ENCODE measurements around the gene CAMKK1. TPM values are rescaled to one million over a fixed set of nuclear protein-coding genes. Genes with fewer than 3 reads are reported as not detected.

Gene CAMKK1
- polyA plus RNA-seq, 1 donor (not counting 4 experiments of a cell fraction or from before 2014, with no cell fraction given), result 2.5 TPM

GRCh38 chr17:3915995-3916696 lies 23.3 kb upstream of the CAMKK1 start, which contains the start of gene P2RX1:
P2RX1 (minus strand) TSS chr17:3916465; CDS start chr17:3916225, 240 bp downstream.
- no peak within 1 kb of the TSS for H3K4me3 ChIP-seq (ENCODE audit: control insufficient read depth in 2 of 3, extremely low read depth in 1 of 3, insufficient read depth in 2 of 3, low read depth in 1 of 3, low read length in 3 of 3)
- no peaks in the 10 kb centered on the region for H4K20me1 ChIP-seq (ENCODE audit: control insufficient read depth, extremely low read depth, insufficient read depth, low read length)
- H2AFZ ChIP-seq (ENCODE audit: control insufficient read depth, low read length), result no peak within 1 kb of the TSS
- H3K9ac ChIP-seq (ENCODE audit: control insufficient read depth, extremely low read depth, insufficient read depth, low read length), result no peak within 1 kb of the TSS
- no peak within 1 kb of the TSS for H3K27ac ChIP-seq (ENCODE audit: control insufficient read depth, insufficient read depth, low read length)
- no peaks in the 10 kb centered on the region for H3K36me3 ChIP-seq (ENCODE audit: control insufficient read depth in 2 of 2, extremely low read depth in 1 of 2, insufficient read depth in 2 of 2, low read length in 2 of 2)
- dilution Hi-C loops (cut with MboI; ENCODE audit: extremely low pct_ligation_motif_present, low sequenced_read_pairs), result no loop called here
- FAIRE-seq (no peak), DNase-seq (ENCODE audit: low read depth, low spot score) (no peak)
- H3K4me2 ChIP-seq (ENCODE audit: control insufficient read depth, extremely low read depth, insufficient read depth, low read depth, low read length), result no peak within 1 kb of the TSS
- TF ChIP-seq CTCF (optimal IDR thresholded peaks at IDR 0.05 in 1 of 3, IDR thresholded peaks at IDR 0.05 in 1 of 3, conservative IDR thresholded peaks at IDR 0.05 in 1 of 3; ENCODE audit: extremely low read depth in 1 of 3, insufficient read depth in 2 of 3, low read length in 3 of 3) (no peak), EZH2 (IDR thresholded peaks at IDR 0.05; ENCODE audit: low read length) (no peak)
- no peaks in the 10 kb centered on the region for H3K9me1 ChIP-seq (ENCODE audit: control insufficient read depth, extremely low read depth, insufficient read depth, low read length)
- no peaks in the 10 kb centered on the region for H3K4me1 ChIP-seq (ENCODE audit: control insufficient read depth, extremely low read depth, insufficient read depth, low read length)
- no peaks in the 10 kb centered on the region for H3K27me3 ChIP-seq (ENCODE audit: control insufficient read depth, extremely low read depth, insufficient read depth, low read length)
- no peaks in the 10 kb centered on the region for H3K9me3 ChIP-seq (ENCODE audit: control insufficient read depth, low read depth, low read length)
- H3K79me2 ChIP-seq (ENCODE audit: control insufficient read depth, insufficient read depth, low read length), result no peaks in the 10 kb centered on the region

- TF ChIP-seq EZH2 (IDR thresholded peaks at IDR 0.05; ENCODE audit: low read length), result no peak
- no peak for TF ChIP-seq CTCF (optimal IDR thresholded peaks at IDR 0.05 in 1 of 3, IDR thresholded peaks at IDR 0.05 in 1 of 3, conservative IDR thresholded peaks at IDR 0.05 in 1 of 3; ENCODE audit: extremely low read depth in 1 of 3, insufficient read depth in 2 of 3, low read length in 3 of 3)
- H3K4me1 ChIP-seq (ENCODE audit: control insufficient read depth, extremely low read depth, insufficient read depth, low read length), result no peaks in the 10 kb centered on the region
- no peaks in the 10 kb centered on the region for H3K9me1 ChIP-seq (ENCODE audit: control insufficient read depth, extremely low read depth, insufficient read depth, low read length)
- H3K36me3 ChIP-seq (ENCODE audit: control insufficient read depth in 2 of 2, extremely low read depth in 1 of 2, insufficient read depth in 2 of 2, low read length in 2 of 2), result no peaks in the 10 kb centered on the region
- H3K4me3 ChIP-seq (ENCODE audit: control insufficient read depth in 2 of 3, extremely low read depth in 1 of 3, insufficient read depth in 2 of 3, low read depth in 1 of 3, low read length in 3 of 3), result no peak overlapping the region
- no peaks in the 10 kb centered on the region for H4K20me1 ChIP-seq (ENCODE audit: control insufficient read depth, extremely low read depth, insufficient read depth, low read length)
- no peak overlapping the region for H3K27ac ChIP-seq (ENCODE audit: control insufficient read depth, insufficient read depth, low read length)
- H3K4me2 ChIP-seq (ENCODE audit: control insufficient read depth, extremely low read depth, insufficient read depth, low read depth, low read length), result no peak overlapping the region
- H3K9me3 ChIP-seq (ENCODE audit: control insufficient read depth, low read depth, low read length), result no peaks in the 10 kb centered on the region
- H3K27me3 ChIP-seq (ENCODE audit: control insufficient read depth, extremely low read depth, insufficient read depth, low read length), result no peaks in the 10 kb centered on the region
- no peak overlapping the region for H2AFZ ChIP-seq (ENCODE audit: control insufficient read depth, low read length)
- no peak for DNase-seq (ENCODE audit: low read depth, low spot score)
- dilution Hi-C loops (cut with MboI; ENCODE audit: extremely low pct_ligation_motif_present, low sequenced_read_pairs), result no loop called here
- no peak overlapping the region for H3K9ac ChIP-seq (ENCODE audit: control insufficient read depth, extremely low read depth, insufficient read depth, low read length)
- no peak for FAIRE-seq
- no peaks in the 10 kb centered on the region for H3K79me2 ChIP-seq (ENCODE audit: control insufficient read depth, insufficient read depth, low read length)
Measured at GRCh38 chr17:3915581-3915994, 22.7 kb upstream of the CAMKK1 start.

Measured in keratinocyte (primary cell).